Transverse colon (tissue), 4 donors: Measurements from ENCODE around the gene ITGB2.

ENCODE experiments used
- CTCF ChIP-seq, 5 experiments: fragments of 200-600 bp in 3 of 5; fragments of 450-650 bp in 2 of 5; sonication (generic) in 3 of 5; IDR thresholded peaks; 1 replicate in 2 of 5; 2 replicates in 3 of 5; pipeline ENCODE4 v1.5.1; 2016 to 2017; ENCODE audit warnings: antibody characterized with exemption in 5 of 5, inconsistent platforms in 3 of 5, mild to moderate bottlenecking in 2 of 5, moderate library complexity in 1 of 5
- POLR2AphosphoS5 ChIP-seq, 3 donors: sonication (generic); formaldehyde crosslinking; IDR thresholded peaks; one replicate each; pipeline ENCODE4 v1.6.1; 2016; ENCODE audit warnings: antibody characterized with exemption in 3 of 3

GRCh38 chr21:44865561-44866280, 55.0 kb downstream of the ITGB2 start:
- TF ChIP-seq CTCF (IDR thresholded peaks at IDR 0.05) (no peak), POLR2AphosphoS5 (IDR thresholded peaks at IDR 0.05) (no peak)
